DOHH2 (cell line): ENCODE data around the gene LIPA.

Experiments used
- CTCF ChIP-seq: fragments of 200-600 bp; sonication (generic); IDR thresholded peaks from one replicate; pipeline ENCODE4 v1.5.1; 2014; ENCODE audit warnings: antibody characterized with exemption, mild to moderate bottlenecking, low read depth, low read length; ENCODE audit not compliant: poor library complexity, severe bottlenecking
- EZH2phosphoT487 ChIP-seq: fragments of 200-600 bp; sonication (generic); IDR thresholded peaks from 2 replicates; pipeline ENCODE4 v1.6.1; 2017; ENCODE audit warnings: borderline replicate concordance, mild to moderate bottlenecking, antibody characterized with exemption, low read length, moderate library complexity, mixed read lengths

DNA sequence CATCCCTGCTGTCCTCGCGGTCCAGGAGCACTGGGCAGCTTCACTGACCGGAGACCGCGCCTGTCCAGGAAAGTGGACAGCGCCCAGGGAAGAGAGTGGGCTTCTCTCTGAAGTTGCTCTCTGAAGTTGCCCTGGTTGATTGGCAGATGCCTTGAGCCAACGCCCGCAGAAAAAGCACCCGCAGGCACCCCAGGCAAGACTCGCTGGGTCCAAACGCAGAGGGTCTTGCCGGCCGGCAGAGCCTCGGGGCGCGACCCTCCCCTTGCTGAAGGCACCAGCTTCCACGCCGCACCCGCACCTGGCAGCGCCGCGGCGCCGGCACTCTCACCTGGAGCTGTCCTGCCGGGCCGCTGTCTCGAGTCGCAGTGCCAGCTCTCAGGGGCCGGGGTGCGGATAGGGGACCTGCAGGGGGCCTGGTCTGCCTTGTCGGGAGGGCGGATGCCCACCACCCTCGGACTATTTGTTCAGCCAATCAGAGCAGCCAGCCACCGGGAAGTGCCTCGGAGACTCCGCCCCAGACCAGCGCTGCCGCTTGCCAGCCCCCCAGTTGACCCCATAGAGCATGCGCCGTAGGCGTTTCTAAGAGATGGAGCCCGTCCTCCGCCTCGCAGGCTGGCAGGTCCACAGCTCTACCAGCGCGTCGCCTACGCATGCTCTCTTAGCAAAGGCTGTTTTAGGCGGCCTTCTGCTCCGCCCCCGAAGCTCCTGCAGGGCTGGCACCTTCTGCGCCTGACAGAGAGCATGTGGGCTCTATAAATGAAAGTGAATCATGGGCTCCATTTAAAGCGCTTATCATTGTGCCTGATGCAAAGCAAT is at the start of gene LIPA:
- TF ChIP-seq CTCF (no peak), EZH2phosphoT487 (no peak)
